Smooth muscle cell (in vitro differentiated cells): ENCODE measurements around the gene RSPRY1. TPM values are rescaled to one million over a fixed set of nuclear protein-coding genes. Genes with fewer than 3 reads are reported as not detected.

Experiments used
- DNase-seq: peaks from one replicate; lab custom pipeline; 2025; ENCODE audit not compliant: unreplicated experiment; lab: John Stamatoyannopoulos, UW
- H2AFZ ChIP-seq: fragments of 200-600 bp; sonication (generic); 2 replicates; pipeline ENCODE4 v1.6.0; 2016; ENCODE audit warnings: antibody characterized with exemption, low read depth, mild to moderate bottlenecking
- H3F3A ChIP-seq: fragments of 200-600 bp; sonication (generic); 2 replicates; pipeline ENCODE4 v1.6.0; 2017; ENCODE audit warnings: antibody characterized with exemption, low read depth
- H3K27ac ChIP-seq: fragments of 200-600 bp; sonication (generic); 2 replicates; pipeline ENCODE4 v1.5.1; 2016; ENCODE audit warnings: low read depth, mild to moderate bottlenecking
- H3K27me3 ChIP-seq: fragments of 200-600 bp; sonication (generic); 2 replicates; pipeline ENCODE4 v1.6.1; 2016; ENCODE audit warnings: low read depth, mild to moderate bottlenecking
- H3K36me3 ChIP-seq: fragments of 200-600 bp; sonication (generic); 2 replicates; pipeline ENCODE4 v1.5.1; 2016; ENCODE audit warnings: low read depth
- H3K4me1 ChIP-seq: fragments of 200-600 bp; sonication (generic); 2 replicates; pipeline ENCODE4 v1.5.1; 2016; ENCODE audit warnings: low read depth
- H3K4me2 ChIP-seq: fragments of 200-600 bp; sonication (generic); 2 replicates; pipeline ENCODE4 v1.6.0; 2016; ENCODE audit warnings: mild to moderate bottlenecking
- H3K4me3 ChIP-seq: fragments of 200-600 bp; sonication (generic); 2 replicates; pipeline ENCODE4 v1.5.1; 2016; ENCODE audit warnings: mild to moderate bottlenecking
- H3K79me2 ChIP-seq: fragments of 200-600 bp; sonication (generic); 2 replicates; pipeline ENCODE4 v1.6.0; 2016; ENCODE audit warnings: low read depth, mild to moderate bottlenecking
- H3K9ac ChIP-seq: fragments of 200-600 bp; sonication (generic); 2 replicates; pipeline ENCODE4 v1.6.0; 2016; ENCODE audit warnings: low read depth
- H3K9me3 ChIP-seq: fragments of 200-600 bp; sonication (generic); replicated peaks from 2 replicates; pipeline ENCODE4 v1.5.1; 2016; ENCODE audit warnings: low read depth
- H4K20me1 ChIP-seq: fragments of 200-600 bp; sonication (generic); 2 replicates; pipeline ENCODE4 v1.6.0; 2016; ENCODE audit warnings: low read depth
- WGBS: methylation state at CpG from one replicate; pipeline ENCODE4 v1.1.7; 2016; ENCODE audit warnings: low lambda C conversion rate; 5-methylcytosine and 5-hydroxymethylcytosine counted together
- polyA plus RNA-seq: library from polyadenylated mRNA; unstranded; fragments of >200 nt; fragmentation: Nextera tagmentation; extraction: Ambion mirVana; gene quantifications from 2 replicates; pipeline ENCODE4 v1.2.1, GENCODE V29; 2016
- total RNA-seq: library from RNA; depleted of rRNA; stranded (reverse); fragments of >200 nt; gene quantifications from 2 replicates; pipeline ENCODE4 v1.2.3, GENCODE V29; 2014
- TF ChIP-seq, protein P1 (sequence below): fragments of 200-600 bp; sonication (generic); IDR thresholded peaks from 2 replicates; pipeline ENCODE4 v1.5.1; 2017; ENCODE audit warnings: borderline replicate concordance, mild to moderate bottlenecking, antibody characterized with exemption; ENCODE audit not compliant: insufficient read depth, poor library complexity, severe bottlenecking

RSPRY1 gene
- total and polyA plus RNA-seq, 2 experiments from 2014 or later, result 42.0 to 57.1 TPM

DNA sequence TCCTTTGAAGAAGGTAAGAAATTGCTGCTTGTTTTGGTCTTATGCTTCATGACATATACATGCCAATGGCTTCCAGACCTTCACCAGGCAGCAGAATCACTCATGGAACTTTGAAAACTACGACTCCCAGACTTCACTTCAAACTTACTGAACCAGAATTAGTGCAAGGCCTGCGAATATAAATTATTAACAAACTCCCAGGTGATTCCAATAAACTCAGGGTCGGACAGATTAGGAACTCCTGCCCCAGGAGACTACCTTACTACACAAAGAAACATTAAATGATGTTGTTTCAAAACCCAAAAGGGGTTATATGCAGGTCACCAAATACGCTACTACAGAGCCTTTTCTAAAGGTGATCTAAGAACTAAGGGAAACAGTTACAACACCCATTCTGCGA lies 20.6 kb upstream of the RSPRY1 start:
- TF ChIP-seq, protein P1, sequence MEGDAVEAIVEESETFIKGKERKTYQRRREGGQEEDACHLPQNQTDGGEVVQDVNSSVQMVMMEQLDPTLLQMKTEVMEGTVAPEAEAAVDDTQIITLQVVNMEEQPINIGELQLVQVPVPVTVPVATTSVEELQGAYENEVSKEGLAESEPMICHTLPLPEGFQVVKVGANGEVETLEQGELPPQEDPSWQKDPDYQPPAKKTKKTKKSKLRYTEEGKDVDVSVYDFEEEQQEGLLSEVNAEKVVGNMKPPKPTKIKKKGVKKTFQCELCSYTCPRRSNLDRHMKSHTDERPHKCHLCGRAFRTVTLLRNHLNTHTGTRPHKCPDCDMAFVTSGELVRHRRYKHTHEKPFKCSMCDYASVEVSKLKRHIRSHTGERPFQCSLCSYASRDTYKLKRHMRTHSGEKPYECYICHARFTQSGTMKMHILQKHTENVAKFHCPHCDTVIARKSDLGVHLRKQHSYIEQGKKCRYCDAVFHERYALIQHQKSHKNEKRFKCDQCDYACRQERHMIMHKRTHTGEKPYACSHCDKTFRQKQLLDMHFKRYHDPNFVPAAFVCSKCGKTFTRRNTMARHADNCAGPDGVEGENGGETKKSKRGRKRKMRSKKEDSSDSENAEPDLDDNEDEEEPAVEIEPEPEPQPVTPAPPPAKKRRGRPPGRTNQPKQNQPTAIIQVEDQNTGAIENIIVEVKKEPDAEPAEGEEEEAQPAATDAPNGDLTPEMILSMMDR, result no peak
- H2AFZ ChIP-seq, result no peak overlapping the region

DNA sequence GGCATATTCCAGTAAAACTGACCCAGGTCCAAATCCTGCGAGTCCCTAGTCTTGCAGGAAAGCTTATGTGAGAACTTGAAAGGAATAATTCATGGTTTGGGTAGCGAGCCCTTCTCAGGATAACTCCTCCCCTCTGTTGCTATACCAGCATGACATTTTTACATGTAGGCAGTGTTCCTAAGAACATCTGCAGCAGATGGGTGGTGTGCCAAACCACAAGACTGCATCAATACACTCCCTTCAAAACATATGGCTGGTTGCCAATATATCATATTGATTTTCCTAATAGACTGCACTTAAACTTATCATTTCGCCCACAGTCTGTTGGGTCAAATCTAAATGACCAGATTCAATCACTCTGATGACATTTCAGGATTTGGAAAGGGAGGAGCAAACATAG lies 20.2 kb upstream of the RSPRY1 start:
- DNase-seq, result no peak
- Histone ChIP-seq H3K27ac (no peak overlapping the region), H3K9me3 (no peaks in the 10 kb centered on the region), H3K4me2 (no peak overlapping the region), H3F3A (peaks cover 5% of the 10 kb centered on the region), H3K27me3 (no peaks in the 10 kb centered on the region), H3K36me3 (peaks cover 22% of the 10 kb centered on the region), H3K79me2 (no peaks in the 10 kb centered on the region), H3K9ac (no peak overlapping the region), H3K4me1 (peaks cover 12% of the 10 kb centered on the region), H3K4me3 (no peak overlapping the region), H4K20me1 (no peaks in the 10 kb centered on the region), H2AFZ (no peak overlapping the region)
- TF ChIP-seq, protein P1, result no peak
- 95% methylated on average over 3 of the region's 3 CpGs for WGBS

More for the DNA sequence above, 20.6 kb upstream of the RSPRY1 start:
- peaks cover 26% of the 10 kb centered on the region for H3K36me3 ChIP-seq
- H3K4me1 ChIP-seq, result peaks cover 12% of the 10 kb centered on the region
- no peaks in the 10 kb centered on the region for H3K9me3 ChIP-seq
- H3K79me2 ChIP-seq, result no peaks in the 10 kb centered on the region
- peaks cover 5% of the 10 kb centered on the region for H3F3A ChIP-seq
- H3K9ac ChIP-seq, result no peak overlapping the region
- WGBS, result 95% methylated on average over 5 of the region's 5 CpGs
- H3K27ac ChIP-seq, result no peak overlapping the region
- no peak for DNase-seq
- H3K4me2 ChIP-seq, result no peak overlapping the region
- no peak overlapping the region for H3K4me3 ChIP-seq
- no peaks in the 10 kb centered on the region for H3K27me3 ChIP-seq
- H4K20me1 ChIP-seq, result no peaks in the 10 kb centered on the region

DNA sequence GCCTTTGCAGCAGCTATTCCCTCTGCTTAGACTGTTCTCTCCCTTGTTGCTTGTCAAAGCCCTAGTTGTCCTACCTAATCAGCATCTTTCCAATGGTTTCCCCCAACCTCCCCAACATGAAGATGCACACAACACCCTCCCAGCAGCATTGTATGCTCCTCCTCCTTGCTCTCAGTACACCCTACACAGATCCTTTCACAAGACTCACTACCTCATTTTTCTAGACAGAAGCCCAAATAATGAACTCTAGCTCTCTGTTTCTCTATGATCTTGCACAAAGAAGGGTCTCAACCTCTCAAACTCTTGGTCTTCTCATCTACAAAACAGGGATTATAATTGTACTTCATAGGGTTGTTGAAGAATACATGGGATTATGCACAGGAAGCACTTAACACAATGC lies 19.7 kb upstream of the RSPRY1 start:
- H3K9ac ChIP-seq, result no peak overlapping the region
- no peaks in the 10 kb centered on the region for H3K27me3 ChIP-seq
- H3F3A ChIP-seq, result peaks cover 5% of the 10 kb centered on the region
- H3K4me2 ChIP-seq, result no peak overlapping the region
- peaks cover 20% of the 10 kb centered on the region for H3K36me3 ChIP-seq
- TF ChIP-seq, protein P1, result no peak
- peaks cover 12% of the 10 kb centered on the region for H3K4me1 ChIP-seq
- H4K20me1 ChIP-seq, result no peaks in the 10 kb centered on the region
- no peak overlapping the region for H3K4me3 ChIP-seq
- no peaks in the 10 kb centered on the region for H3K79me2 ChIP-seq
- no peaks in the 10 kb centered on the region for H3K9me3 ChIP-seq
- H2AFZ ChIP-seq, result no peak overlapping the region
- DNase-seq, result no peak
- no peak overlapping the region for H3K27ac ChIP-seq

DNA sequence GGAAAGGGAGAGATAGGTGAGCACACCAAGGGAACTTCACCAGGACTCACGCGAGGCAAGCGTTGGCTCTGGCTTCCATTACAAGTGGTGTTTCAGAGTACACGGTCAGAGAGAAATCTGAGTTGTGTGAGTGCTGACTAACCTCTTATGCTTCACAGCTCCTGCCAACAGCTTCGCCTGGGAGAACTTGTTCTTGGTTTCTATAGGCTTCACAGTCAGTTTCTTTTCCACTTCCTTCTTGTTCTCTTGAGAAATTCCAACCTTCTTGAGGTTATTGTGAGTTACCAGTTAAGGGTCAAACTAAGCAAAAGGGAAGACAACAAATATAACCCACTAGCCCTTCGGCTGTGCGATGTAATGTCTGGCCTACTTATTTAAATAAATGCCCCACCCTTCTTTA lies 19.2 kb upstream of the RSPRY1 start:
- peaks cover 20% of the 10 kb centered on the region for H3K36me3 ChIP-seq
- no peak overlapping the region for H3K9ac ChIP-seq
- H3K79me2 ChIP-seq, result no peaks in the 10 kb centered on the region
- peaks cover 5% of the 10 kb centered on the region for H3F3A ChIP-seq
- no peaks in the 10 kb centered on the region for H4K20me1 ChIP-seq
- no peaks in the 10 kb centered on the region for H3K27me3 ChIP-seq
- peaks cover 12% of the 10 kb centered on the region for H3K4me1 ChIP-seq
- no peak overlapping the region for H3K4me3 ChIP-seq
- H3K4me2 ChIP-seq, result no peak overlapping the region
- no peak for DNase-seq
- H3K9me3 ChIP-seq, result no peaks in the 10 kb centered on the region
- no peak overlapping the region for H2AFZ ChIP-seq
- TF ChIP-seq, protein P1, result no peak
- H3K27ac ChIP-seq, result no peak overlapping the region
- WGBS, result 84% methylated on average over 7 of the region's 7 CpGs
